CD4-positive, alpha-beta T cell treated with Interleukin-6 at 100 ng/mL for 8 hours (primary cell): ENCODE results near the gene TMEM130.

Experiments
- DNase-seq: peaks from one replicate; pipeline ENCODE4 v3.0.0-alpha.2; 2020; ENCODE audit warnings: mixed read lengths, low spot score

Gene TMEM130

GRCh38 chr7:98807068-98808048, 62.5 kb downstream of the TMEM130 start:
- DNase-seq, result no peak

DNA sequence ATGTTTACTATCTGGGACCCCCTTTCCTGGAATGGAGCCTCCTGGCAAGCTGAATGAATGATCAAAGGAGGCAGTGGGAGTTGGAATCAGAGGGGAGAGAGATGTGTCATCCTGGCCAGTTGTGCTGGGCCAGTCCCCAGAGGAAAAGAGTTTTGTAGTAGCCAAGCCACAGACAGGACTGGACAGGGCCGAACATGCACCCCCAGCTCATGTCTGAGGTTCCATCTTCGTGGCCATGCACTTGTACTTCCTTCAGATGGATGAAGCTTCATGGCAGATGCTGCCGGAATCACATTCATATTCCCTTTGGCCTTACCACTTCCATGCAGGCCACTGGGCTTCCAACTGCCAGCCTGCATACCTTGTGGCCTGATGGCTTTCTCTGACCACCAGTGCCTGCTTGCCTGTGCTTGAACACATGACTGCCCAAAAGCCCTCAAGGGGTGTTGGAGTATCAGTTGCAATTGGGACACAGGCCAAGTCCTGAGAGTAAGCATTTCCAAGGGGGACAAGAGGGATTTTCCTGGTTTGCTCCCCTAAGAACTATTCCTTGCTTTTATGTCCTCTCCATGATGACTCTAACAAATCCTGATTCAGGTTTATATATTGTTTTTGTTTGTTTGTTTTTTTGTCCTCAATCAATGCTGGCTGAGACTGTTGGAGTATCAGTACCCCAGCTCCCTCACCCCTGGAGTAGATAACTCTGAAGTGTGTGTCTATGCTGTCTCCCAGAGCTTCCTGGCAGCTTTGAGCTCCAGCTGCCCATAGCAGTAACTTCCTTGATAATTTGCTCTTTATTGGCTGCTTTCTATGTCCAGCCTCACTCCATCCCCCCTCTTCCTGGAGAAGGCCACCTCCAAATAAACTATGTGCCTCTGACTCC, 63.6 kb downstream of the TMEM130 start:
- DNase-seq, result no peak

- DNase-seq, result no peak
Observed at GRCh38 chr7:98802781-98803110, 67.1 kb downstream of the TMEM130 start.

- no peak for DNase-seq
Observed at GRCh38 chr7:98802088-98802780, 67.6 kb downstream of the TMEM130 start.

GRCh38 chr7:98800996-98801395, 68.8 kb downstream of the TMEM130 start:
- no peak for DNase-seq

- no peak for DNase-seq
Observed at GRCh38 chr7:98797150-98797549, 72.7 kb downstream of the TMEM130 start.
